ENCODE data around the gene SCN5A. TPM values are rescaled to one million over a fixed set of nuclear protein-coding genes. Genes with fewer than 3 reads are reported as not detected.

Gene SCN5A
- total and polyA plus RNA-seq, 2 of the 8 experiments (the other 6 are each of a cell fraction or from before 2014, with no cell fraction given): 4.8 to 11.4 TPM

DNA sequence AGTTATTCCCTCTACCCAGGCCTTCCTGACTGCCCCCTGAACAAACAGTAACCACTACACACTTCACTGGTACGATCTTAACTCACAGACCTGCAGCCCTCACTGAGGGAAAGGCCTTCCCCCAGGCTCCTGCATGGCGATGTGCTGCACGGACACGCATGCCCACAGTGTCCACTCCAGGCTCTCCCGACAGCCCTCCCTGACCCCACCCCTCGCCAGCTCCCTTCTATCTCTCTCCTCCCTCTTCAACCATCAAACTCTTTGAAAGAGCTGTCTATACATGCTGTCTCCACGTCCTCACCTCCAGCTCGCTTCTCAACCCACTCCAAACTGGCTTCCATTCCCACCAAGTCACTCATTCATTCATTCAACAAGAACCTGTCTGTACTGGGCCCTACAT, 3.9 kb downstream of the SCN5A start:
- Histone ChIP-seq H4K5ac (ENCODE audit: insufficient read length, low read depth, low read length) (no peak overlapping the region), H3K56ac (replicated peaks; ENCODE audit: insufficient read length, low read depth, low read length) (no peak overlapping the region), H2AFZ (ENCODE audit: low read length) (no peak overlapping the region)
- TF ChIP-seq RAD21 (IDR thresholded peaks at IDR 0.05 in 1 of 2, conservative IDR thresholded peaks at IDR 0.05 in 1 of 2; ENCODE audit: low read depth in 2 of 2, low read length in 2 of 2) (no peak), SAP30 (IDR thresholded peaks at IDR 0.05; ENCODE audit: insufficient read depth, insufficient replicate concordance, low read length) (no peak), TCF12 (IDR thresholded peaks at IDR 0.05; ENCODE audit: low read depth, low read length) (no peak), ATF2 (IDR thresholded peaks at IDR 0.05; ENCODE audit: low read length) (no peak), BRCA1 (IDR thresholded peaks at IDR 0.05; ENCODE audit: low read depth, low read length) (no peak), RXRA (IDR thresholded peaks at IDR 0.05; ENCODE audit: insufficient read depth, low read depth, low read length) (no peak), POLR2A (IDR thresholded peaks at IDR 0.05; ENCODE audit: control extremely low read depth in 1 of 2, low read depth in 2 of 2, low read length in 2 of 2) (no peak), POLR2AphosphoS5 (IDR thresholded peaks at IDR 0.05; ENCODE audit: low read depth, low read length) (no peak), ASH2L (IDR thresholded peaks at IDR 0.05; ENCODE audit: low read length) (no peak), GABPA (IDR thresholded peaks at IDR 0.05; ENCODE audit: borderline replicate concordance, insufficient read depth, low read length) (no peak)
- TF ChIP-seq, protein P1, sequence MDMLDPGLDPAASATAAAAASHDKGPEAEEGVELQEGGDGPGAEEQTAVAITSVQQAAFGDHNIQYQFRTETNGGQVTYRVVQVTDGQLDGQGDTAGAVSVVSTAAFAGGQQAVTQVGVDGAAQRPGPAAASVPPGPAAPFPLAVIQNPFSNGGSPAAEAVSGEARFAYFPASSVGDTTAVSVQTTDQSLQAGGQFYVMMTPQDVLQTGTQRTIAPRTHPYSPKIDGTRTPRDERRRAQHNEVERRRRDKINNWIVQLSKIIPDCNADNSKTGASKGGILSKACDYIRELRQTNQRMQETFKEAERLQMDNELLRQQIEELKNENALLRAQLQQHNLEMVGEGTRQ (IDR thresholded peaks at IDR 0.05; ENCODE audit: low read length): no peak

More for the DNA sequence above, 3.9 kb downstream of the SCN5A start:
- H3K4me2 ChIP-seq (ENCODE audit: insufficient read depth in 1 of 2, low read depth in 2 of 2, low read length in 2 of 2): no peak overlapping the region
- H3K14ac ChIP-seq (ENCODE audit: insufficient read length): no peak overlapping the region
- no peak overlapping the region for H2BK12ac ChIP-seq (ENCODE audit: low read depth, low read length)
- H3K4ac ChIP-seq (replicated peaks; ENCODE audit: insufficient read length, low read depth, low read length): no peak overlapping the region
- no peaks in the 10 kb centered on the region; a peak in 1 of 4 replicates for H3K79me2 ChIP-seq (ENCODE audit: control insufficient read depth in 1 of 2, insufficient read depth in 2 of 2, low read length in 2 of 2)
- peaks cover 14% of the 10 kb centered on the region; the same call in 1 of the 2 replicates for H3K23me2 ChIP-seq (ENCODE audit: low read depth, low read length)
- H2BK5ac ChIP-seq (ENCODE audit: low read depth, low read length): no peak overlapping the region
- 0 out of 2 replicates have a peak, but pooled peaks cover 9% of the 10 kb centered on the region for H3K79me1 ChIP-seq (ENCODE audit: low read depth, low read length)
- peak overlapping the region; percentile 27 for H4K91ac ChIP-seq (replicated peaks; ENCODE audit: insufficient read length, low read length)
- no peaks in the 10 kb centered on the region for H3K36me3 ChIP-seq (ENCODE audit: control insufficient read depth in 2 of 4, insufficient read depth in 4 of 4, low read length in 3 of 4)
- H4K8ac ChIP-seq (ENCODE audit: extremely low read depth, insufficient read depth, low read length): no peak overlapping the region
- 92% methylated on average over 8 of the region's 8 CpGs; no CpG with 5 or more reads in 1 of the 2 experiments for WGBS, 2 experiments (ENCODE audit: extremely low coverage in 1 of 2, insufficient coverage in 1 of 2, insufficient read length in 1 of 2, insufficient replicate concordance in 2 of 2, low coverage in 1 of 2, low lambda C conversion rate in 2 of 2, missing lambda C conversion rate in 1 of 2)
- no peak overlapping the region for H2BK15ac ChIP-seq (ENCODE audit: low read length)
- H3K23ac ChIP-seq (ENCODE audit: insufficient read length): no peak overlapping the region
- H4K20me1 ChIP-seq (replicated peaks in 1 of 2; ENCODE audit: control insufficient read depth in 1 of 2, insufficient read depth in 2 of 2, low read length in 2 of 2): peaks cover 0 to 32% of the 10 kb centered on the region in 2 experiments
- H3K9me3 ChIP-seq (ENCODE audit: insufficient read depth in 2 of 2, low read depth in 1 of 2, low read length in 1 of 2): no peaks in the 10 kb centered on the region
- peaks cover 0 to 27% (median 21%) of the 10 kb centered on the region in 4 experiments; a peak in 6 of 7 replicates for H3K27me3 ChIP-seq (replicated peaks in 1 of 4; ENCODE audit: control insufficient read depth in 3 of 4, extremely low read depth in 1 of 4, insufficient read depth in 3 of 4, low read length in 3 of 4)
- no peak overlapping the region for H3K27ac ChIP-seq (ENCODE audit: low read depth, low read length)
- no peak overlapping the region for H3K18ac ChIP-seq (ENCODE audit: extremely low read depth, low read length)
- ChIA-PET CTCF (ENCODE audit: partially characterized antibody) (interaction anchor here (0.8 to 29.3 kb wide), 9 partner anchors 11 to 198 kb away, joined by 3 to 538 read pairs (median 6); no protein-coding TSS in a partner anchor), POLR2A (ENCODE audit: partially characterized antibody) (interaction anchor here (1.7 kb wide), 1 partner anchor 10 kb away, joined by 3 read pairs; no protein-coding TSS in a partner anchor)
- peaks cover 7 to 18% (median 8%) of the 10 kb centered on the region in 4 experiments; a peak in 6 of 7 replicates for H3K4me1 ChIP-seq (replicated peaks in 1 of 4; ENCODE audit: control insufficient read depth in 3 of 4, insufficient read depth in 4 of 4, low read length in 3 of 4)
- no peak overlapping the region for H3K9ac ChIP-seq (replicated peaks in 1 of 4; ENCODE audit: extremely low read depth in 1 of 4, low read depth in 3 of 4, low read length in 3 of 4)
- H2BK120ac ChIP-seq (replicated peaks; ENCODE audit: low read depth, low read length): no peak overlapping the region
- DNase-seq (ENCODE audit: low read depth in 1 of 2, low spot score in 2 of 2) (no peak), FAIRE-seq (no peak)
- H2BK20ac ChIP-seq (ENCODE audit: low read length): no peak overlapping the region
- no peak overlapping the region for H3K4me3 ChIP-seq (ENCODE audit: extremely low read depth in 1 of 4, insufficient read depth in 2 of 4, low read depth in 3 of 4, low read length in 4 of 4)
- H2AK5ac ChIP-seq (ENCODE audit: low read depth, low read length): no peak overlapping the region
